Measurements from ENCODE around the gene NKX1-1.

The NKX1-1 gene

DNA sequence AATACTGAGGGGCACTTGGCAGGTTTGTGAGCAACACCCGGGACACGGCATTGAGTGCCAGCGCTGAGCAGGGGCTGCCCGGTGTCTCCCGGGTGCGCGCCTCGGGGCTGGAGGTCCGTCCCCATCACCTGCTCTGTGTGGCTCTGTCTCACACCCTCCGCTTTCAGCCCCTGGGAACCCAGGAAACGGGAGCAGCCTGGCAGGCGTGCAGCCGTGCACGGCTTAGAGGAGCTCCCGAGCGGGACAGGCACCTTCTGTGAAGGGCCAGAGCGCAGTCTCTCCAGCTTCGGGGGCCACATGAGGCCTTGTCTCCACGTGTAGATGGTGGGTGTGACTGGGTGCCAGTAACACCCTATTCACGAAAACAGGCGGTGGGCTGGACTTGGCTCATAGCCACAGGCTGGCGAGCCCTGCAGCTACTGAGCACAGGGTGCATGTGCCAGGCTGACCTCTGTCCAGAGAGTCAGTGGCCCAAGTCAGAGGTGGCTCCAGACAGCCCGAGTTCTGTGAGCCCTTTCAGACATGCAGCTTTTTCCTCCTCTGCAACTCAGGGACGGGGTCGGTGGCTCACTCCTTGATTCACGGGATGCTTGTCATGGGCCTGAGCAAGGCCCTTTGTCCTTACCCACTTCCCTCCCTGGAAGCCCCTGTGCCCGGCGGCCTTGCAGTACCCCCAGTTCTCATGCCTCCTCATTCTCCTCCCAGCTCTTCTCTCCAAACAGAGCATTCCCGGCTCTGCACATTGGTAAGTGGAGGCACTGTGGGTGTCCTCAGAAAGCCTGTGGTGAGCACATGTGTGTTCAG is 35.7 kb downstream of the NKX1-1 start:
- H3K79me2 ChIP-seq (ENCODE audit: control insufficient read depth, insufficient read depth, low read length, poor library complexity), result no peaks in the 10 kb centered on the region
- no peaks in the 10 kb centered on the region for H3K79me1 ChIP-seq (ENCODE audit: low read length)
- H4K8ac ChIP-seq (ENCODE audit: low read depth, low read length), result no peak overlapping the region
- no peak overlapping the region for H3K18ac ChIP-seq (ENCODE audit: low read length)
- no peak overlapping the region for H4K12ac ChIP-seq (ENCODE audit: low read depth, low read length)
- H2AK5ac ChIP-seq (ENCODE audit: low read length), result no peak overlapping the region
- H3K4me1 ChIP-seq (ENCODE audit: control insufficient read depth in 1 of 2, insufficient read depth in 2 of 2, low read length in 2 of 2), result no peaks in the 10 kb centered on the region
- no peak overlapping the region for H2BK120ac ChIP-seq (ENCODE audit: insufficient read depth, low read length, poor library complexity)
- no peaks in the 10 kb centered on the region for H3K9me3 ChIP-seq (ENCODE audit: insufficient read depth, low read depth, low read length)
- H3K27me3 ChIP-seq (ENCODE audit: insufficient read depth, low read length), result no peaks in the 10 kb centered on the region
- no peak overlapping the region for H3K23ac ChIP-seq (ENCODE audit: low read length)
- H3K4ac ChIP-seq (ENCODE audit: low read depth, low read length), result no peak overlapping the region
- DNase-seq, result no peak
- H2AFZ ChIP-seq (ENCODE audit: insufficient read depth, low read length, poor library complexity), result no peak overlapping the region
- no CpG with 5 or more reads among the region's 29 CpGs for WGBS (ENCODE audit: extremely low coverage, insufficient coverage, insufficient read length)
- peaks cover 30 to 42% of the 10 kb centered on the region in 2 experiments for H3K36me3 ChIP-seq (ENCODE audit: control insufficient read depth in 1 of 2, insufficient read depth in 2 of 2, low read length in 2 of 2)
- no peak overlapping the region for H3K4me3 ChIP-seq (ENCODE audit: low read depth, low read length)
- no peak overlapping the region for H4K91ac ChIP-seq (ENCODE audit: low read depth, low read length)
- no peak overlapping the region for H2BK5ac ChIP-seq (ENCODE audit: low read depth, low read length, poor library complexity)
- no peak overlapping the region for H3K14ac ChIP-seq (ENCODE audit: low read length)
- H3K4me2 ChIP-seq (ENCODE audit: low read length), result no peak overlapping the region
- H3K27ac ChIP-seq (ENCODE audit: low read depth, low read length), result no peak overlapping the region
- no peak overlapping the region for H3K9ac ChIP-seq (ENCODE audit: low read length)
- H2BK12ac ChIP-seq (ENCODE audit: low read length), result no peak overlapping the region

DNA sequence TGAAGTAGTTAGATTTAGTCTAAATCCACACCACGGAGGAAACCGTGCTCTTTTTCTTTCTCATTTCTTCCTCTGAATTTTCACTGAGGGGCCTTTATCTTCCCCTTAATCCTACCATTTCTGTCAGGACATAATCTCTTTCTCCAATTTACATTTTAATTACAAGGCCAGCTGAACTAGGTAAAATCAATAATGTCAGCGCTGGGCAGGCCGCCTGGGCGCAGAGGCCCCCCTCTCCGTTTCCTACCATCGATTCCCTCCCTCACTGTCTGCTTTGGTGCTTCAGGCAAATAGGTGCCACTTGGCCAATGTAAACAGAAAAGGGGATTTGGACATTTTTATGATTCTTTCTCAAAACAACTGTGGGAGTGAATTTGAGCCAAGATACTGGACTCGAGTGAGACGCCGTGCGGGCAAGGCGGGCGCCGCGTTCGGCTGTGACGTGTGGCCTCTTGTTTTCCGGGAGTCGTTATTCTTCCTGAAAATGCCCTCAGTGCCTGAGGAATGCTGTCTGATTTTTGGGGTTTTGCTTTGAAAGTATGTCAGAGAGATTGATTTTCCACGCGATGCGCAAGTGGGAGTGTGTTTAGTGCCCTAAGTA is 36.7 kb downstream of the NKX1-1 start:
- Histone ChIP-seq H3K9me3 (ENCODE audit: insufficient read depth, low read depth, low read length) (no peaks in the 10 kb centered on the region), H3K4me1 (ENCODE audit: control insufficient read depth in 1 of 2, insufficient read depth in 2 of 2, low read length in 2 of 2) (no peaks in the 10 kb centered on the region), H4K12ac (ENCODE audit: low read depth, low read length) (no peak overlapping the region), H3K4me2 (ENCODE audit: low read length) (no peak overlapping the region), H2BK5ac (ENCODE audit: low read depth, low read length, poor library complexity) (no peak overlapping the region), H3K18ac (ENCODE audit: low read length) (no peak overlapping the region), H3K27me3 (ENCODE audit: insufficient read depth, low read length) (no peaks in the 10 kb centered on the region), H3K9ac (ENCODE audit: low read length) (no peak overlapping the region), H3K4ac (ENCODE audit: low read depth, low read length) (no peak overlapping the region), H4K91ac (ENCODE audit: low read depth, low read length) (no peak overlapping the region), H3K23ac (ENCODE audit: low read length) (no peak overlapping the region), H2BK120ac (ENCODE audit: insufficient read depth, low read length, poor library complexity) (no peak overlapping the region), H3K36me3 (ENCODE audit: control insufficient read depth in 1 of 2, insufficient read depth in 2 of 2, low read length in 2 of 2) (peaks cover 22 to 33% of the 10 kb centered on the region in 2 experiments), H2AFZ (ENCODE audit: insufficient read depth, low read length, poor library complexity) (no peak overlapping the region), H2BK12ac (ENCODE audit: low read length) (no peak overlapping the region), H3K27ac (ENCODE audit: low read depth, low read length) (no peak overlapping the region), H3K79me1 (ENCODE audit: low read length) (no peaks in the 10 kb centered on the region), H4K8ac (ENCODE audit: low read depth, low read length) (no peak overlapping the region), H2AK5ac (ENCODE audit: low read length) (no peak overlapping the region), H3K4me3 (ENCODE audit: low read depth, low read length) (no peak overlapping the region), H3K14ac (ENCODE audit: low read length) (no peak overlapping the region), H3K79me2 (ENCODE audit: control insufficient read depth, insufficient read depth, low read length, poor library complexity) (no peaks in the 10 kb centered on the region)
- no peak for DNase-seq
- no CpG with 5 or more reads among the region's 22 CpGs for WGBS (ENCODE audit: extremely low coverage, insufficient coverage, insufficient read length)

DNA sequence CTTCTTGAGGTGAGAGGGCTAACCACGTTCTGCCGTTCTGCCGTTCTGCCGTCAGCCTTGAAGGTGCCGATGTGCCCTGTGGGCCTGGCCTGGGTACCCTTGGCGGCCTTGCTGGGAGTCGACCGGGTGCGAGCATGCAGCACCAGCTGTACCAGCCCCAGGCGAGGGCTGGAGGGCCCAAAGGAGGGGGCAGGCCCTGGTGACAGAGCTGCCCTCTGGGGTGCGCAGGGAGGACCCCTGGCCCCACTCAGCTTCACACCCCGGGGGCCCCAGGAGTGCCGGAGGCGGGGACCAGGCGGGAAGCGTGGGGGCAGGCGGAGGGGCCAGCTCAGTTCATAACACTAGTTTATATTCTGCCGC is 37.2 kb downstream of the NKX1-1 start:
- H4K12ac ChIP-seq (ENCODE audit: low read depth, low read length), result no peak overlapping the region
- H3K4ac ChIP-seq (ENCODE audit: low read depth, low read length), result no peak overlapping the region
- H3K4me2 ChIP-seq (ENCODE audit: low read length), result no peak overlapping the region
- H3K18ac ChIP-seq (ENCODE audit: low read length), result no peak overlapping the region
- no peak overlapping the region for H3K27ac ChIP-seq (ENCODE audit: low read depth, low read length)
- no peak overlapping the region for H2BK12ac ChIP-seq (ENCODE audit: low read length)
- no peak overlapping the region for H3K14ac ChIP-seq (ENCODE audit: low read length)
- H2BK120ac ChIP-seq (ENCODE audit: insufficient read depth, low read length, poor library complexity), result no peak overlapping the region
- H2BK5ac ChIP-seq (ENCODE audit: low read depth, low read length, poor library complexity), result no peak overlapping the region
- no CpG with 5 or more reads among the region's 18 CpGs for WGBS (ENCODE audit: extremely low coverage, insufficient coverage, insufficient read length)
- H3K4me1 ChIP-seq (ENCODE audit: control insufficient read depth in 1 of 2, insufficient read depth in 2 of 2, low read length in 2 of 2), result no peaks in the 10 kb centered on the region
- H2AFZ ChIP-seq (ENCODE audit: insufficient read depth, low read length, poor library complexity), result no peak overlapping the region
- H3K27me3 ChIP-seq (ENCODE audit: insufficient read depth, low read length), result no peaks in the 10 kb centered on the region
- no peaks in the 10 kb centered on the region for H3K79me2 ChIP-seq (ENCODE audit: control insufficient read depth, insufficient read depth, low read length, poor library complexity)
- H3K23ac ChIP-seq (ENCODE audit: low read length), result no peak overlapping the region
- H3K36me3 ChIP-seq (ENCODE audit: control insufficient read depth in 1 of 2, insufficient read depth in 2 of 2, low read length in 2 of 2), result peaks cover 19 to 28% of the 10 kb centered on the region in 2 experiments
- no peak for DNase-seq
- H2AK5ac ChIP-seq (ENCODE audit: low read length), result no peak overlapping the region
- no peak overlapping the region for H3K4me3 ChIP-seq (ENCODE audit: low read depth, low read length)
- no peaks in the 10 kb centered on the region for H3K9me3 ChIP-seq (ENCODE audit: insufficient read depth, low read depth, low read length)
- H3K79me1 ChIP-seq (ENCODE audit: low read length), result no peaks in the 10 kb centered on the region
- H4K91ac ChIP-seq (ENCODE audit: low read depth, low read length), result no peak overlapping the region
- no peak overlapping the region for H4K8ac ChIP-seq (ENCODE audit: low read depth, low read length)
- no peak overlapping the region for H3K9ac ChIP-seq (ENCODE audit: low read length)

DNA sequence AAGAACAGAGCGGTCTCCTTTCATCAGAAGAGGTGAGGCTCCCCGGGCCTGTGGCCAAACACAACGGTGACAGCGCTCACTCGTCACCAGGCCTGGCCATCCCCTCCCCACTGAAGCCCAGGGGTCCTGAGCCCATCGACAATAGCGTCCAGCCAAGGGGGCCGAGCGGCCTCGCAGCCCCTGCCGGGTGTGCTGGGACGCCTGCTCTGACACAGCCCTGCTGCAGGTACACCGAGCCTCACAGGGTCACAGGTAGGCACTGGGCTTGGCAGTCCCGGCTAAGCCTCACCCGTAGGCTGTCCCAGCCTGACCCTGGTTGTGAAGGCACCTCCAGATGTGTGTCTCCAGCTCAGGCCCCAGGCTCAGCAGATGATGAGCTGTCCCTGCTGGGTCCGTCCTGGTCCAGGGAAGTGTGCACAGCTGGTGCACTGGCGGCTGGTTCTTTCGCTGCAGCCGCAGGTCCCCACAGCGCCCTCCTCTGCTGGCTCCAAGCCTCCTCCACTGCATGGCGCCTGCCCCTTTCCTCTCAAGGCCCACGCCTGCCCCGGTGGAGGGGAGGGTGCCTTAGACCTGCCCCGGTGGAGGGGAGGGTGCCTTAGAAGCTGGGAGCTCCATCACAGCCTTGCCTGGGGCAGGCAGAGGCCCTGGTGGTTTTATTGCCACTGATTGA is 37.7 kb downstream of the NKX1-1 start:
- Histone ChIP-seq H4K8ac (ENCODE audit: low read depth, low read length) (no peak overlapping the region), H3K9me3 (ENCODE audit: insufficient read depth, low read depth, low read length) (no peaks in the 10 kb centered on the region), H3K4ac (ENCODE audit: low read depth, low read length) (no peak overlapping the region), H4K12ac (ENCODE audit: low read depth, low read length) (no peak overlapping the region), H3K36me3 (ENCODE audit: control insufficient read depth in 1 of 2, insufficient read depth in 2 of 2, low read length in 2 of 2) (peaks cover 19 to 23% of the 10 kb centered on the region in 2 experiments), H2AFZ (ENCODE audit: insufficient read depth, low read length, poor library complexity) (no peak overlapping the region), H3K14ac (ENCODE audit: low read length) (no peak overlapping the region), H3K18ac (ENCODE audit: low read length) (no peak overlapping the region), H2BK5ac (ENCODE audit: low read depth, low read length, poor library complexity) (no peak overlapping the region), H4K91ac (ENCODE audit: low read depth, low read length) (no peak overlapping the region), H3K4me3 (ENCODE audit: low read depth, low read length) (no peak overlapping the region), H3K27me3 (ENCODE audit: insufficient read depth, low read length) (no peaks in the 10 kb centered on the region), H3K23ac (ENCODE audit: low read length) (no peak overlapping the region), H2BK12ac (ENCODE audit: low read length) (no peak overlapping the region), H3K4me1 (ENCODE audit: control insufficient read depth in 1 of 2, insufficient read depth in 2 of 2, low read length in 2 of 2) (no peaks in the 10 kb centered on the region), H3K79me1 (ENCODE audit: low read length) (no peaks in the 10 kb centered on the region), H3K27ac (ENCODE audit: low read depth, low read length) (no peak overlapping the region), H2AK5ac (ENCODE audit: low read length) (no peak overlapping the region), H2BK120ac (ENCODE audit: insufficient read depth, low read length, poor library complexity) (no peak overlapping the region), H3K4me2 (ENCODE audit: low read length) (no peak overlapping the region), H3K79me2 (ENCODE audit: control insufficient read depth, insufficient read depth, low read length, poor library complexity) (no peaks in the 10 kb centered on the region), H3K9ac (ENCODE audit: low read length) (no peak overlapping the region)
- WGBS (ENCODE audit: extremely low coverage, insufficient coverage, insufficient read length), result no CpG with 5 or more reads among the region's 24 CpGs
- DNase-seq, result no peak

Data from trophoblast cell (in vitro differentiated cells and primary cell).